ENCODE measurements around the gene FMOD.

FMOD gene

DNA sequence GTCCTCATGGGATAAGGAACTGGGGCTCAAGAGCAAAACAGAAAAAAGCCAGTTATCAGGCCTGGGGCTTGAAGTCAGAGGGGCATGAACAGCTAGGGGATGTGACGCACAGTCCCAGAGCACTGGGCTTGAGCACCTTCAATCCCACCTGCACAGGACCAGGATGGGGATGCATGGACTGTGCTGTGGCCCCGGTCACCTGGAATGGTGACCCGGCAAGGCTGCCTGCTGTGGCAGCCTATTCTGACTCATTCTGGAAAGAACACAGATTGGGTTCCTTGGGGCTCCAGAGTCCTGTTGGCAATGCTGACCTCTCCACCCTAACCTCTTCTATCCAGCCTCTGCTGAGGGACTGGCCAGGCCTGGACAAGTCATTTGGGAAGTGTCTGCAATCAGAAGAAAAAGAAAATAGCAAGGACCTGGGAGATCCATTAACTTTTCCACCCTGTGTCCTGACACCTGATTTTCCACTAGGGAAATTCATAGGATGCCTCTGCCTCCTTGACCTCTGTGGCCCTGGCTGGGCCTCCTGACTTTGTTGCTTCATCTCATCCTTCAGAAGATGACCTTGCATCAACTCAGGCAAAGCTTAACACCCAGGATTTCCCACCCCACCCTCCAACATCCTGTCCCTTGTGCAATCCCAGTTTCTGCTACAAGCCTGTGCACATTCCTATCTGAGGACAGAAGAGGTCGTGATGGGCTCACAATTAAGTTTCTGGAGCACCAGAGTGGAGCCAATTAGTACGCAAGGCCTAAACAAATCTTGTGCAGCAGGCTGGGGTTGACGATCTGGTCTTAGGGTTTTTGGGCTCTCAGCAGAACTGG is 17.9 kb upstream of the FMOD start:
- H3K4me3 Mint-ChIP-seq, result no peak overlapping the region

DNA sequence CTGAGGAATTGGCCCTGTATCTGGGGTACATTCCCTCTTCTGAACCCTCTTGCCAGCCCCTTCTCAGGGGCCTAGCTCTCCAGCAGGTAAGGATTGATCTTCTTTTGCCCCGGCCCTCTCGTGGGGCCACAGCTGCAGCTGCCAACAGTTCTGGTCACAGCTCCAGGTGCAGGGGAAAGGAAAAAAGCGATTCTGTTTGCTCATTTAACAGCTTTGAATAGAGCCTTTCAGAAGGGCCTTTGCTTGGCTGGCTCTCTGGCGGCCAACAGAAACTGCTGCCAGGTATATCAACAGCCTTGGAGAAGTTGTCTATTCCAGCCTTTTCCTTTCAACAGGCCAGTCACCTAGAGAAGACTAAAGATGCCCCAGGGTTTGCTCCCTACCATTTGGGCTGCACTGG is 16.1 kb upstream of the FMOD start:
- H3K27me3 Mint-ChIP-seq, result peaks cover 11% of the 10 kb centered on the region
- H3K4me1 Mint-ChIP-seq (ENCODE audit: low read depth), result no peaks in the 10 kb centered on the region
- peaks cover 2% of the 10 kb centered on the region for H3K36me3 Mint-ChIP-seq
- H3K9me3 Mint-ChIP-seq (ENCODE audit: low read depth), result peaks cover 3% of the 10 kb centered on the region
- no peak overlapping the region for H3K27ac Mint-ChIP-seq
- H3K4me3 Mint-ChIP-seq, result no peak overlapping the region

More for the DNA sequence above, 17.9 kb upstream of the FMOD start:
- peaks cover 8% of the 10 kb centered on the region for H3K27me3 Mint-ChIP-seq
- no peaks in the 10 kb centered on the region for H3K9me3 Mint-ChIP-seq (ENCODE audit: low read depth)
- H3K4me1 Mint-ChIP-seq (ENCODE audit: low read depth), result no peaks in the 10 kb centered on the region
- H3K27ac Mint-ChIP-seq, result no peak overlapping the region
- H3K36me3 Mint-ChIP-seq, result peaks cover 2% of the 10 kb centered on the region

DNA sequence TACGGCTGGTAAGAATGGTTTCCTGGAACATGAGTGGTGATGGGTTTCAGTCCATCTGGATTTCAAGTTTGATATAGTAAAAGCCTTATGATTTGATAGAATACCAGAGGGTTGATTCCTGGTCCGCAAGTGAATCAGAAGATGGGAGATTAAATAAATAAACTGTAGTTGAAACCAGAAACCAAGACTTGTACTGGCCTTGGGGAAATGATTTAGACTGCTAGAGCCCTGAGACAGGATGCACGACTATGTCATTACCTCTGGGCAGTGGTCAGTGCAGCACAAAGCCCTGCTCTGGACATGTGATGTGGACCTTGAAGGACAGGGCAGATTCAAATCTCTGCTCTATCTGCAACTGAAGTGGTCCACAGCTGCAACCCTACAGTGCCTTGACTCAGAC is 15.6 kb upstream of the FMOD start:
- H3K27me3 Mint-ChIP-seq, result peaks cover 11% of the 10 kb centered on the region

DNA sequence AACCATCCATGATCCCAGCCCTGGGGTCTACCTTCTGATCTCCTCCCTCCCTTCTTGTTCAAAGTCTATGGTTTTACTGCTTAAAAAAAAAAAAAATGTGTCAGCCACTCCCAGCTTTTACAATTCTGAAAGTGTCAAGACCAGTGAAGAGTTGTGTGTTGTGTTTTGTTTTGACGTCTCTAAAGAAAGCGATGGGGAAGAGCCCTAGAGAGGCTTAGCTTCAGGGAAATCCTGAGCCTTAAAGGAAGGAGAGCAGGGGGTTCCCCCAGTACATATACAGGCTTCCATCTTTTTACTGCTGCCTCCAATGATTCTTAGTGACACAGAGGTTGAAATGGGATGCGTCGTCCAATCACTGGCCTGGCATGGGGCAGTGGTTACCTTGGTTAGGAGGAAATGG is 13.9 kb upstream of the FMOD start:
- H3K4me1 Mint-ChIP-seq (ENCODE audit: low read depth), result no peaks in the 10 kb centered on the region
- no peak overlapping the region for H3K4me3 Mint-ChIP-seq
- peaks cover 15% of the 10 kb centered on the region for H3K27me3 Mint-ChIP-seq
- H3K9me3 Mint-ChIP-seq (ENCODE audit: low read depth), result peaks cover 3% of the 10 kb centered on the region
- H3K27ac Mint-ChIP-seq, result no peak overlapping the region
- peaks cover 2% of the 10 kb centered on the region for H3K36me3 Mint-ChIP-seq

More for the DNA sequence above, 15.6 kb upstream of the FMOD start:
- H3K27ac Mint-ChIP-seq, result no peak overlapping the region
- peaks cover 2% of the 10 kb centered on the region for H3K36me3 Mint-ChIP-seq
- H3K4me3 Mint-ChIP-seq, result no peak overlapping the region
- no peaks in the 10 kb centered on the region for H3K4me1 Mint-ChIP-seq (ENCODE audit: low read depth)
- H3K9me3 Mint-ChIP-seq (ENCODE audit: low read depth), result peaks cover 3% of the 10 kb centered on the region

DNA sequence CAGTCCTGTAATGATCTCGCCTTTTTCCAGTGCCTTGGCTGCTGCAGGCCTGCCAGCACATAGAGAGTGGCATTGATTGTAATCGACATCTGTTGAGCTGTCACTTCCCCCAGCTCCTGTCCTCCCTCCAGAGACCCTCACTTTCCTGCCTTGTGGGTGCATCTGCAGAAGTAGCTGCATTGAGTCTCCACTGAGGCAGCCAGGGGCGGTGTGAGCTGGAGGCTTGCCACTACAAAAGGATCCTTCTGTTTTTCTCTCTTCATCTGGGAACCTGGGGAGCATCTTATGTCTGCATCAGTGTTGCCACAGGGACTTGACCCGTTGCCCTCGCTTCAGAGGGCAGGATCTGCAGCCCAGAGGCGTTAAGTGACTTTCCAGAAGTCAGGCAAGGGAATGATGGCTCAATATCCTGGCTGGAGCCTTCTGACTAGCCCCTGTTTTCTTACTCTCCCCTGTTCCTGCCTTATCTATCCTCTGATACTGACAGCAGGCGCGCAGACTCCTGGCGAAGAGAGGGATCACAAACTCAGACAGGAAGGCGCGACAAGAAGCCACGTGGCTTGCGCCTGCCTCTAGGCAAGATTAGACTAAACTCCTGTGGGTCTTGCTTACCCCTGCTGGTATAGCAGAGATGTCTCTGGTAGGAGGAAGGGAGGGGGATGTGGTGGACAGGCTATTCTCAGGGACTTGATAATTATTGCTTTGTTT is 13.3 kb upstream of the FMOD start:
- no peak overlapping the region for H3K27ac Mint-ChIP-seq
- H3K27me3 Mint-ChIP-seq, result peaks cover 13% of the 10 kb centered on the region
- H3K4me3 Mint-ChIP-seq, result no peak overlapping the region
- H3K9me3 Mint-ChIP-seq (ENCODE audit: low read depth), result peaks cover 3% of the 10 kb centered on the region
- no peaks in the 10 kb centered on the region for H3K36me3 Mint-ChIP-seq
- no peaks in the 10 kb centered on the region for H3K4me1 Mint-ChIP-seq (ENCODE audit: low read depth)

DNA sequence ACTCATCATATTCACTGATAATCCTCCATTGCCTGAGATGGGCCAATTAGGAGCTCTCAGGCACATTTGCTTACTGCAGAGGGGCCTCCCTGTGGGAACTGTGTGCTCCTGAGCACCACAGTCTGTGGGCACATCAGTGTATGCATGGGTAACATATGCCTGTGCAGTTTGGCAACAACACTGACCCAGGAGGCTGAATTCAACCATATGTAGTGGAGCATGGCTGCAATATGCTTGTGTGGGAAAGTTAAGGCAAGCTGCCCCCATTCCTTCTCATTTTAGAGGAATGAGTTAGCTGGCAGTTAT is 11.8 kb upstream of the FMOD start:
- Mint-ChIP-seq H3K9me3 (ENCODE audit: low read depth) (peaks cover 3% of the 10 kb centered on the region), H3K4me1 (ENCODE audit: low read depth) (no peaks in the 10 kb centered on the region), H3K4me3 (no peak overlapping the region), H3K27ac (no peak overlapping the region), H3K27me3 (peaks cover 17% of the 10 kb centered on the region), H3K36me3 (no peaks in the 10 kb centered on the region)

DNA sequence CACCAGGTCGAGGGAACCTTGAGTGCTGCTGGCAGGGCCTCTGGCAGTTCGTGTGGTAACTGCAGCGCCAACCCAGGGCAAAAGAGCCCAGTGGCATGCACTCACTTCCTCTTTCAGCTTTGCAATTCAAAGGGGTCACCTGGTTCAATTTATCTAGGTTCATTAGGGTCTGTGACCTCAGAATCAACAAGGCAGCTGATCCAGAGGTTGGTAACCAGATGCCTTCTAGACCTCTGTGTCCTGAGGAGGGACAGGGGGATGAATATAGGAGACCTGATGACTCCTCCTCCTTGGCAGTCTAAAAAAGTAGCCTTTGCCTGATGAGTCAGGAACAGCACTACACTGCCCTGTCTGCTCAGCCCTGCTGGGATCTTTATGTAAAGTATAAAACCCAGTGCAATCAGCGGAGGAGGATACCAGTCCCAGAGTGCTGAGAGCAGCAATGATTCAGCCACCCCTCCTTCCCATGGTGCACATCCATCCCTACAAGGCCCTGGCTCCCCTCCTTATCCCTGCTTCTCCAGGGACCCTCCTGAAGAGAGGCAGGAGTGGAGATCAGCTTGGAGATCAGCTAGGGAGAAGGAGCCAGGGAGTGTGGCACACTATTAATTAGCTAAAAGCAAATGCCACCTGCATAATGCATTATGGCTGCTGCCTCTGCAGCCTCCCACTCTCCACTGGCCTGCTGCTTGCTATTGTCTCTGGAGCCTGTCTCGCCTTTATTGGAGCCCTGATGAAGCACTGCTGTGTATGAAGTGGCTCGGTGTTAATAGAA is 11.2 kb upstream of the FMOD start:
- Mint-ChIP-seq H3K27ac (no peak overlapping the region), H3K36me3 (no peaks in the 10 kb centered on the region), H3K4me1 (ENCODE audit: low read depth) (no peaks in the 10 kb centered on the region), H3K9me3 (ENCODE audit: low read depth) (peaks cover 3% of the 10 kb centered on the region), H3K27me3 (peaks cover 19% of the 10 kb centered on the region), H3K4me3 (no peak overlapping the region)

DNA sequence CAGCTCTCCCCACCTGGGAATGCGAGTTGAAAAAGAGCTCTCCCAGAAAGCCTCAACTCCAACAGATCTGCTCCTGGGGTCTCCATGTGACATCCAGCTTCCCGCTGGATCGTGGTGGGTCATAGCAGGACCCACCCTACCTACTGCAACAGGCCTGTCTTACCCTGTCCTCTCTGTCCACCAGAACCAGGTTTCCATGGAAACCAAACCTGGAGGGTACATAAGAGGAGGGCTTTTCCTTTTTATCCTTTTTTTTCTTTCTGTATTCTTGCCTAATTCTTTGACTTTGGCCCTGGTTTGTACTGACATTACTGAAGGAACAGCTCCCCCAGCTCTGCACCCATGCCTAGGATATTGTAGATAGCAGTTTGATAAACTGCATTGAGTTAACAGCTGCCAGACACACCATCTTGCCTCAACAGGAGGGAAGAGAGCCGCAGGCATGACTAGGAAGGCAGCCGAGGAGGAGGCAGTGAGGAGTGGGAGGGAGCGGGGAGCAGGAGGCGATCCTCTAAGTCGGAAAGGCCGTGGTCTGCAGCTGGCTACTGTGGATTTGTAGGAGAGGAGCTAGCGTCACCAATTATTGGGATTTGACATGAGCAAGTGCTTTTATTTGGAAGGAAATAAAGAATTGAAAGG is 9.7 kb upstream of the FMOD start:
- H3K27ac Mint-ChIP-seq, result no peak overlapping the region
- H3K9me3 Mint-ChIP-seq (ENCODE audit: low read depth), result peaks cover 3% of the 10 kb centered on the region
- no peaks in the 10 kb centered on the region for H3K4me1 Mint-ChIP-seq (ENCODE audit: low read depth)
- no peaks in the 10 kb centered on the region for H3K36me3 Mint-ChIP-seq
- H3K4me3 Mint-ChIP-seq, result no peak overlapping the region
- peaks cover 20% of the 10 kb centered on the region for H3K27me3 Mint-ChIP-seq

DNA sequence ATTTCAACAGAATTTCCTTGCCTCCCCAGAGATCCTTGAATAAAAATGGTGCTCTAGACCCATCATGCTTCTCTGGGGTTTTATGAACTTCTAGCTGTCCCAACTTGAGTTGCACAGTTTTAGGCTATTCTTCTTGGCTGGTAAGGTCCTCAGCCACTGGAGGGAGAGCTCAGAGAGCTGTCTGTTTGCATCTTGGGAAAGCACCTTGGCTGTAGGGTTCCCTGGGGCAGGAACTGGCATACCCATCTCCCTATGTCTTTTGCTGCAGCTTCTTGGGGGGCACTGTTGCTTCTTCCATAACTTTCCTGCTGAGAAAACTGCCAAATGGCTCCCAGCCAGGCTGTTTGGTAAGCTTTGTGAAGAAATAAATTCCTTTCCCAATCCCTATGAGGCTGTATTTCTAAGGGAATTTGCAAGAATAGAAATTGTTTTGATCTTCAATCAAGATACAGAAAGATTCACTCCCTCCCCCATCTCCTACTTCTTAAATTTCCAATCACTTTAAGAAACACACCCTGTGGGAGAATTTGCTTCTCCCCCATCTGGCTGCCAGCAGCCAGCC is 8.2 kb upstream of the FMOD start:
- H3K27me3 Mint-ChIP-seq, result peaks cover 16% of the 10 kb centered on the region
- no peak overlapping the region for H3K27ac Mint-ChIP-seq
- H3K9me3 Mint-ChIP-seq (ENCODE audit: low read depth), result peaks cover 3% of the 10 kb centered on the region
- H3K4me3 Mint-ChIP-seq, result no peak overlapping the region
- H3K4me1 Mint-ChIP-seq (ENCODE audit: low read depth), result no peaks in the 10 kb centered on the region
- H3K36me3 Mint-ChIP-seq, result no peaks in the 10 kb centered on the region

DNA sequence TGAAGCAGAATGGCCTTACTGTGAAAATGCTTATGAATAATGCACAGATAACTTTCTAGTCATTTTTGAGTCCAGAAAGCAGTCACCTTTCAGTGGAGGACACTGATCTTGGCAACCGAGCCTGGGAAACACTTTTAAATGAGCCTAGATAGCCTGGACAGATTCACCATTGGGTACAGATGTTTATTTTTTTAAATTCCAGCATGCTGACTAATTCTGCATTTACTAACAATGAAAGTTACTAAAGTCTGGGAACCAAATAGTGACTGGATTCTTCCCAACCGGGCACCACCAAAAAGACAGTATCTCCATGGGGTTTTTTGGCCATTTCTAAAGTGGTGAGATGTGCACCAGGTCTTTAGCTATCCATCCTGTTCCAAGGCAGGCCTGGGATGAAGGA is 3.3 kb upstream of the FMOD start:
- Mint-ChIP-seq H3K4me1 (ENCODE audit: low read depth) (peaks cover 8% of the 10 kb centered on the region), H3K9me3 (ENCODE audit: low read depth) (no peaks in the 10 kb centered on the region), H3K27ac (no peak overlapping the region), H3K36me3 (no peaks in the 10 kb centered on the region), H3K27me3 (peaks cover 13% of the 10 kb centered on the region), H3K4me3 (no peak overlapping the region)

DNA sequence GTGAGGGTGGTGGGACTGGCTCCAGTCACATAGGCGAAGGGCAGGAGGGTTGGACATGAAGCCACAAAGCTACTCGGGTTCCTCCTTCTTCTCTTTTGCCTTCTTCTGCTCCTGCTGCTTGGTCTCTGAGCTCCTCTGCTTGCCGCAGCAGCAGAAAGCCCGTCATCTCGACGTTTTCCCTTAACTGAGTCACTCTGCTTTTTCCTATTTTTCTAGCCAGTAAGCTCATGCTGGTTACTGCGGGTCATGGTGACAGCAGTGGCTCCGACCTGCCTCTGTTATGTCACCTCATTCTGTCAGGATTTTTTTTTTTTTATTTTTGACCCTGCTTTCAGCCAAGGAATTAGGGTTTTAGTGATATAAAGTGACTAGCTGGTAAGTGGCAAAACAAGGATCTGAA is 2.6 kb upstream of the FMOD start:
- Mint-ChIP-seq H3K27me3 (peaks cover 14% of the 10 kb centered on the region), H3K36me3 (no peaks in the 10 kb centered on the region), H3K4me3 (no peak overlapping the region)

DNA sequence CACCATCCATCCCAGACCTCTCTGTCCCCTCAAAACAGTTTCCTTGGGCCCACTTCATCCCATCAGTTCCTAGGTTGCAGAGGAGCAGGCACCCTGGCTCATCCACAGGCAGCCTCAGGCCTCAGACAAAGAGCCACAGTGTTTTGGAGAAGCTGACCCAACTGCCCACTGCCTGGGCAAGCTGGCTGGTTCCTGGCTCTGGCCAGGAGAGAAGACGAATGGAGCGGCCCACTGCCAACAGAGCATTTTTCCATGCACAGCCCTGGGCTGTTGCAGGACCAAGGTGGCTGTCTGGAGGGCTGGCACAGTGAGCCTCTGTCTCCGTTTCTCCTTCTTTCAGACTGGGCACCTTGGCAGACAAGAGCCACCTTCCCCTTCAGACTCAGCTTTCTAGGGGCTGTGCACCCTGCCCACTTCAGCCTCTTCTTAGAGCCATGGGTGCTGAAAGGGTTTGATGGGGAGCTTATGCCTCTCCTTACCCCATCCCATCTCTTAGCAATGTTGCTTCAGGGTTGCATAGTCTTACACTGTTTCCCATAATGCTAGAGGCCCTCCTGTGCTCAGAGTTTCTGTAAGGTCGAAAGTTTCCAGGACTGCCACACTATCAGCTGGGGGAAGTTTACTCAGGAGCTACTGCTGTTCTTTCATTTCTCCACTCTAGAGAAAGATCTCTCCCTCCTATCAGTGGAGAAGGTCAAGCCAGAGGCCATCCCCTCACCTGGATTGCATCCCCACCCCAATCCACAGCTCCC is 973 bp downstream of the FMOD start:
- H3K9me3 Mint-ChIP-seq (ENCODE audit: low read depth), result no peaks in the 10 kb centered on the region
- no peaks in the 10 kb centered on the region for H3K36me3 Mint-ChIP-seq
- H3K4me1 Mint-ChIP-seq (ENCODE audit: low read depth), result peaks cover 8% of the 10 kb centered on the region
- H3K27me3 Mint-ChIP-seq, result peaks cover 16% of the 10 kb centered on the region
- H3K4me3 Mint-ChIP-seq, result no peak overlapping the region
- no peak overlapping the region for H3K27ac Mint-ChIP-seq

More for the DNA sequence above, 2.6 kb upstream of the FMOD start:
- H3K27ac Mint-ChIP-seq, result no peak overlapping the region
- H3K9me3 Mint-ChIP-seq (ENCODE audit: low read depth), result no peaks in the 10 kb centered on the region
- peaks cover 8% of the 10 kb centered on the region for H3K4me1 Mint-ChIP-seq (ENCODE audit: low read depth)

DNA sequence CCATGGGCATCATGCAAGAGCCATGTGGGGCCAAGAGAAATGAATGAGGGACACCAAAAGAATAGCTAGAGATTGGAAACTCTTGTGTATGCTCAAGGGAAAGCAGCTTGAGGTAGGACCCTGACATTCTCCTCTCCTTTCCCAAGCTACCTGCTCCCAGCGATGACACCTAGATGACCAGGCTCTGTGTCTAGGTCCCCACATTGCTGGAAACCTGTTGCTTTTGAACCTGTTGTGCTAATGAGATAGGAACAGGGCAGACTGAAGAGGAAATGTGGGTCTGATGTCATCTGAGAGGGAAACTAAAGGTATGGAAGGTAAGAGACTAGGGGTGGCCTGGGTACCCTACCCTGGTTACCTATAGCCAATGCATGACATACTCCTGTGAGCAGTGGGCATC is 1.8 kb downstream of the FMOD start:
- Mint-ChIP-seq H3K4me3 (no peak overlapping the region), H3K4me1 (ENCODE audit: low read depth) (peaks cover 8% of the 10 kb centered on the region), H3K27me3 (peaks cover 16% of the 10 kb centered on the region), H3K9me3 (ENCODE audit: low read depth) (no peaks in the 10 kb centered on the region), H3K27ac (no peak overlapping the region), H3K36me3 (no peaks in the 10 kb centered on the region)

DNA sequence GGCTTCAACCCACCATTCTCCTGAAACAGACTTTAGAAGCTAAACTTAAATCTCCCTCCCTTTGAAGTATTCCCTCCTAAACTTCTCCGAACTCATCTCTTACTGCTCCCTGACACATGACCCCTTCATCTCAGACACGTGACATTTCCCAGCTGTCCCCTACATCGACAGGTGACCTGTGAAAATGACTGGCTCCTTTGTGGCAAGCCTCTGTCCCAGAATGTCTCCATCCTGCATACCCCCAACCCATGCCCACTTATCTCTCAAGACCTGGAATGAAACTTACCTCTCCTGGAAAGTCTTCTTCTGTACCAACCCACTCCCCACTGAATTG is 4.2 kb downstream of the FMOD start:
- H3K4me3 Mint-ChIP-seq, result no peak overlapping the region
- peaks cover 18% of the 10 kb centered on the region for H3K27me3 Mint-ChIP-seq
- no peak overlapping the region for H3K27ac Mint-ChIP-seq
- H3K9me3 Mint-ChIP-seq (ENCODE audit: low read depth), result no peaks in the 10 kb centered on the region
- no peaks in the 10 kb centered on the region for H3K36me3 Mint-ChIP-seq
- H3K4me1 Mint-ChIP-seq (ENCODE audit: low read depth), result peaks cover 16% of the 10 kb centered on the region

Measured in activated naive CD8-positive, alpha-beta T cell (primary cell).